ENCODE results near the gene KDM8.

Gene KDM8

GRCh38 chr16:27185776-27186130 is 17.6 kb upstream of the KDM8 start:
- H4K20me1 ChIP-seq (ENCODE audit: insufficient read depth), result no peaks in the 10 kb centered on the region
- H3K9ac ChIP-seq, result no peak overlapping the region
- H3K27ac ChIP-seq, result no peak overlapping the region
- H3K79me2 ChIP-seq (ENCODE audit: insufficient read depth, low read depth), result no peaks in the 10 kb centered on the region
- no peak overlapping the region for H2AFZ ChIP-seq (ENCODE audit: low read depth)
- H3K4me3 ChIP-seq (IDR thresholded peaks at IDR 0.05; ENCODE audit: insufficient read depth, low read depth, low read length), result no peak overlapping the region
- H3K4me2 ChIP-seq, result no peak overlapping the region
- no peaks in the 10 kb centered on the region for H3K27me3 ChIP-seq (ENCODE audit: insufficient read depth, low read depth)
- H3K36me3 ChIP-seq (ENCODE audit: insufficient read depth), result no peaks in the 10 kb centered on the region
- H3K4me1 ChIP-seq (ENCODE audit: low read depth, poor library complexity, severe bottlenecking), result peaks cover 20% of the 10 kb centered on the region
- TF ChIP-seq CTCF (conservative IDR thresholded peaks at IDR 0.05; ENCODE audit: low read depth, low read length), result no peak

GRCh38 chr16:27188633-27189032 is 14.7 kb upstream of the KDM8 start:
- Histone ChIP-seq H3K27me3 (ENCODE audit: insufficient read depth, low read depth) (no peaks in the 10 kb centered on the region), H3K4me1 (ENCODE audit: low read depth, poor library complexity, severe bottlenecking) (peaks cover 20% of the 10 kb centered on the region), H3K79me2 (ENCODE audit: insufficient read depth, low read depth) (no peaks in the 10 kb centered on the region), H3K4me3 (IDR thresholded peaks at IDR 0.05; ENCODE audit: insufficient read depth, low read depth, low read length) (no peak overlapping the region), H2AFZ (ENCODE audit: low read depth) (no peak overlapping the region; the same call in 1 of the 2 replicates), H4K20me1 (ENCODE audit: insufficient read depth) (no peaks in the 10 kb centered on the region), H3K9ac (no peak overlapping the region), H3K27ac (no peak overlapping the region), H3K4me2 (no peak overlapping the region), H3K36me3 (ENCODE audit: insufficient read depth) (no peaks in the 10 kb centered on the region)
- TF ChIP-seq CTCF (conservative IDR thresholded peaks at IDR 0.05; ENCODE audit: low read depth, low read length), result no peak

GRCh38 chr16:27189335-27189972 is 13.9 kb upstream of the KDM8 start:
- Histone ChIP-seq H3K27me3 (ENCODE audit: insufficient read depth, low read depth) (no peaks in the 10 kb centered on the region), H3K79me2 (ENCODE audit: insufficient read depth, low read depth) (no peaks in the 10 kb centered on the region), H3K4me2 (peak overlapping the region; percentile 52), H2AFZ (ENCODE audit: low read depth) (peak overlapping the region; percentile 66), H3K4me3 (IDR thresholded peaks at IDR 0.05; ENCODE audit: insufficient read depth, low read depth, low read length) (no peak overlapping the region), H3K36me3 (ENCODE audit: insufficient read depth) (no peaks in the 10 kb centered on the region), H3K27ac (peak overlapping the region; percentile 7; the same call in 1 of the 2 replicates), H3K4me1 (ENCODE audit: low read depth, poor library complexity, severe bottlenecking) (peaks cover 20% of the 10 kb centered on the region), H3K9ac (peak overlapping the region; percentile 11; the same call in 1 of the 2 replicates), H4K20me1 (ENCODE audit: insufficient read depth) (no peaks in the 10 kb centered on the region)
- TF ChIP-seq CTCF (conservative IDR thresholded peaks at IDR 0.05; ENCODE audit: low read depth, low read length), result no peak

- no peak overlapping the region for H3K27ac ChIP-seq
- H3K4me2 ChIP-seq, result peak overlapping the region; percentile 52; the same call in 1 of the 2 replicates
- no peaks in the 10 kb centered on the region for H3K36me3 ChIP-seq (ENCODE audit: insufficient read depth)
- H2AFZ ChIP-seq (ENCODE audit: low read depth), result peak overlapping the region; percentile 66; the same call in 1 of the 2 replicates
- no peak overlapping the region for H3K4me3 ChIP-seq (IDR thresholded peaks at IDR 0.05; ENCODE audit: insufficient read depth, low read depth, low read length)
- no peak overlapping the region for H3K9ac ChIP-seq
- no peaks in the 10 kb centered on the region for H3K27me3 ChIP-seq (ENCODE audit: insufficient read depth, low read depth)
- H3K4me1 ChIP-seq (ENCODE audit: low read depth, poor library complexity, severe bottlenecking), result peaks cover 20% of the 10 kb centered on the region
- H3K79me2 ChIP-seq (ENCODE audit: insufficient read depth, low read depth), result no peaks in the 10 kb centered on the region
- H4K20me1 ChIP-seq (ENCODE audit: insufficient read depth), result no peaks in the 10 kb centered on the region
- no peak for TF ChIP-seq CTCF (conservative IDR thresholded peaks at IDR 0.05; ENCODE audit: low read depth, low read length)
Observed at GRCh38 chr16:27190316-27190871, 12.9 kb upstream of the KDM8 start.

Measured in KMS-11 (cell line).